Measurements from ENCODE around the gene ERH.
"Not testable (repeated sequence)": the region's sequence is repeated elsewhere in the genome, so short reads cannot be mapped to it uniquely, and the experiment has no call there.

The ERH gene

DNA sequence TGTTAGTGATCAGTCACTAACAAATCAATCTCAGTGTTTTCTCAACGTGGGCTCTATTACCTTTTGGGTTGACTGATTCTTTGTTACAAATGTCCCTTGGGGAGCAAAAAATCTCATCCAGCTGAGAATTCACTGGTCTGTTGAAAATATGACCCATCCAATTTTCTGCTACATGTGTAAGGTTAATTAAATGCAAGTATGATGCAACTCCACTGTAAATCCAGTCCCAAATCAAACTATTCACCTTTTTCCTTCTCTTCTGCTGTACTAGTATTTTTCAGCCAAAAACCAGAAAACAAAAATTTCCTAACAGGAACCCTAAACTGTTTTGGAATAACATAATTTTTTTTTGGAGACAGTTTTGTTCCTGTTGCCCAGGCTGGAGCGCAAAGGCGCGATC lies 2.2 kb downstream of the ERH start:
- DNase-seq (ENCODE audit: low read depth) = no peak

- DNase-seq (ENCODE audit: low read depth) = no peak
Observed at GRCh38 chr14:69392481-69392880, 5.6 kb downstream of the ERH start.

GRCh38 chr14:69391400-69391799 lies 6.7 kb downstream of the ERH start:
- DNase-seq (ENCODE audit: low read depth) = not testable (repeated sequence)

- no peak for DNase-seq (ENCODE audit: low read depth)
Observed at GRCh38 chr14:69387311-69387710, 10.8 kb downstream of the ERH start.

DNA sequence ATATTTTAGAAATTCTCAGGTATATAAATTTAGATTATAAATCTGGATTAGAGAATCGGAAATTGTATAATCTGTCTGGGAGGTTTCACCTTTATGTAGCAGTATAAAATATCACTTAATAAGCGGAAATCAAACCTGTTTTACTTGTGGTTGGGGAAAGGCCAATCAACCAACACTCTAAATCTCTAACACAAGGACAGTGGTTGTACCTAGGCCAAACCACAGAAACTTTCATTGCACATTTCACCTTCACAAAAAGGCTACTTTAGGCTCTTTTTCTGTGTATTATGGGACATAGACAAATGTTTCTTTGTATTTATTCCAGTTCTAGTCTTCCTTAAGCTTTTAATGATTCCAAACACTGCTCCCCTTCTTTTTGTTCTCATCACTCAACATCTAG lies 19.8 kb downstream of the ERH start:
- no peak for DNase-seq (ENCODE audit: low read depth)

GRCh38 chr14:69376439-69376838 lies 21.7 kb downstream of the ERH start:
- no peak for DNase-seq (ENCODE audit: low read depth)

GRCh38 chr14:69375722-69376121 lies 22.4 kb downstream of the ERH start:
- no peak for DNase-seq (ENCODE audit: low read depth)

DNA sequence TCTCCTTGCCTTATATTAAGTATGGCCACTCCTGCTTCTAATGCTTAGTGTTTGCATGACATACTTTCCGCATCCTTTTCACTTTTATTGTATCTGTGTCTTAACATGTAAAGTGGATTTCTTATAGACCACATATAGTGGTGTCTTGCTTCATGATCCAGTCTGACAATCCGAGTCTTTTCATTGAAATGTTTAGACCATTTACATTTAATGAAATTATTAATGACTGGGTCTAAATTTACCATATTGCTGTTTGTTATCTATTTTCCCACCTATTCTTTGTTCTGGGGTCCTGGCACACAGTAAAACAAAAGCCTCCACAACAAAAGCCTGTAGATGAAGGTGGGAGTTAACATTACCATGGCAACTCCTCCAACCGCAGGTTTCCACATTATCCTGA lies 22.9 kb downstream of the ERH start:
- no peak for DNase-seq (ENCODE audit: low read depth)

DNA sequence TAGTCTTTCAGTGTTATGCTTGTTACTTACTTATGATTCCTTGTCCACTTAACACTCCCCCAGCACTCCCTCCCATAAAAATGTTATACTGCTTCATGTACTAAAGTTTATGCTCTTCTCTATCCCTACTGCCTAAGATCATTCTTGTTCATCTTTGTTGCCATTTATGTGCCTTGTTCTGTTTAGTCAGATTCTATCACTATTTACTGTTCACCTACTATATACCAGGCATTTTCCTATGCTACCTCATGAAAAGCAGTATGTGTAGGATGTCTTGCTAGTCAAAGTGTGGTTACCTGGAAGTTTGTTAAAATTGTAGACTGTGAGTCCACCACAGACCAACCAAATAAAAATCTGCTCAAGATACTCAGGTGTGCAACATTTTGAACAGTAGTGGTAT lies 23.9 kb downstream of the ERH start:
- no peak for DNase-seq (ENCODE audit: low read depth)

- no peak for DNase-seq (ENCODE audit: low read depth)
Observed at GRCh38 chr14:69373104-69373503, 25.0 kb downstream of the ERH start.

GRCh38 chr14:69372146-69372545 lies 26.0 kb downstream of the ERH start:
- DNase-seq (ENCODE audit: low read depth) = no peak

- no peak for DNase-seq (ENCODE audit: low read depth)
Observed at GRCh38 chr14:69370061-69370460, 28.0 kb downstream of the ERH start.

DNA sequence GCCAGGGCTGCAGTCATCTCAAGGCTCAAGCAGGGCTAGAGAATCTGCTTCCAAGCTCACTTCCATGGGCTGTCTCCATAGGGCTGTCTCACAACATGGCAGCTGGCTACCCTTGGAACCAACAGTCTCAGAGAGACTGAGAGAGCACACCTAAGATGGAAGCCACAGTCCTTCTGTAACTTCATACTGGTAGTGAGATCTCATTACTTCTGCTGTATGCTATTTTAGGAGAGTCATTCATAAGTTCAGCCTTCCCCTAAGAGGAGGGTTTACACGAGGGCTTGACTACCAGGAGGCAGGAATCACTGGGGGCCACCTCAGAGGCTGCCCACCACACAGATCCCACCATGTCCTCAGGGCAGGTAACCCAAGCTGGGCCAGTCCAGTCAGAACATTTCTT lies 29.7 kb downstream of the ERH start:
- DNase-seq (ENCODE audit: low read depth) = no peak

DNA sequence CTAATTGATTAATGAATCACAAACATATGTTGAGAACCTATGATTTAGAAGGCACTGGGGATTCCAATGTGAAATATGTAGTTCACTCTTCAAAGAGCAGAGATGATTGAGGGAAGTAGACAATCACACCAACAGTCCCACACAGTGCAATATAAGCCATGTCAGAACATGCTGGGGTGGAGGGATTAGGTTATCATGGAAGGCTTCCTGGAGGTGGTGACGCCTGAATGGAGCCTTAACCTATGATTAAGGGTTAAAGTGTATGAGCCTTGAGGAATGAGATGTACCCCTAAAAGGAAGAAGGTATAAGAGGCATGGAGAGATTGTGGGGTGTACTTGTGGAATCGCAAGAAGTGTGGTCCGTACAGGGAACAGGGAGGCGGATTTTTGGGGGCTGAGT lies 31.3 kb downstream of the ERH start:
- no peak for DNase-seq (ENCODE audit: low read depth)

- no peak for DNase-seq (ENCODE audit: low read depth)
Observed at GRCh38 chr14:69366069-69366468, 32.0 kb downstream of the ERH start.

DNA sequence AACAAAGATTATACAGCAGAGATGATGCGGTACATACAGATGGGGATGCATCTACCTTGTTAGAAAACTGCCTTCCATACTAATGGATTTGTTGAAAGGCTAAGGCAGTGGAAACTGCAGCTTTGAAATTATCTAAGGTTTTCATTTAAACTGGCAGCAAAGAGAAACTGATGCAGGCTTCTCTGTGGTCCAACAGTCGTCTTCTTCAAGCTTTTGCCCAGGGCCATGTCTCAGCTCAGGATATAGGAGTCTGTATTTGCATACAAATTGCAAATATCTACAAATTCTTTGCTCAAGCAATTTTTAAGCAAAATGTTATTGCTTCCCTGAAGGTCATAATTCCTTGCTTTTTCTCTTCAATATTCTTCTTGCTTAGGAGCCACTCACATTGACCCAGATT lies 33.7 kb downstream of the ERH start:
- DNase-seq (ENCODE audit: low read depth) = no peak

DNA sequence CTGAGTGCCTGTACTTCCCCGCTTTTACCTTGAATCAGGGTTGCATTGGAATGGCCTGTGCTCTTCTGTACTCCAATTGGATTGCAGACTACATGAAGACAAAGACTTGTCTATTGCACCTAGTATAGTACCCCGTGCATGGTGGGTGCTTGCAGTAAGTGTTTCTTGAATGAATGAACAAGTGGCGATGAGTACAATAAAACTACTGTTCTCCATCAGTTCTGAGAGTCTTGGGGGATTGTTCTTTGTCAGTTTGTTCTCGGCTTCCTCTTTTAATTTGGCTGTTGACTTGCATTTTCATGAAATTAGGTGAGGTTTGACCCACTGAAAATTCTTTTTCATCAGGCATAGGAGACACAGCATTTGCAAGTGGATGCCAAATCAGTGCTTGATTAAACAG lies 34.1 kb downstream of the ERH start:
- no peak for DNase-seq (ENCODE audit: low read depth)

DNA sequence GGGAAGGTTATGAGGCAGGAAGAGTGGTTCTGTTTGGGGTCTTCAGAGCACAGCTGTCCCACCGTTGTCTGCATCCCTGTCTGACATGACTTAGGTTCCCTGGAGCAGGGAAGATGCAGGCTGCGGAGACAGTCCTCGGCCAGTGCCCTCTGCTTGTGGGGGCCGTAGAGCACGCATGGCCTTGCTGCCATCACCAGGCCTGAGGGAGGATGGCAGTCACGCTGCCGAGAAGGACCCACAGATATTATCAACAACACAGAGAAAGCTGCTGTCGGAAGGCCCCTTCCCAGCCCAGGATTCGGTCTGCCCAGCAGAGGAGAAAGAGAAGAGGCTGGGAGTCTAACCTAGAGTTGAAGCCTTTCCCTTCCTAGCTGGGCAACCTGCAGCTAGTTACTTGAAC lies 35.0 kb downstream of the ERH start:
- DNase-seq (ENCODE audit: low read depth) = no peak

- DNase-seq (ENCODE audit: low read depth) = no peak
Observed at GRCh38 chr14:69360438-69361108, 37.5 kb downstream of the ERH start.

- DNase-seq (ENCODE audit: low read depth) = no peak
Observed at GRCh38 chr14:69358966-69359365, 39.1 kb downstream of the ERH start.

DNA sequence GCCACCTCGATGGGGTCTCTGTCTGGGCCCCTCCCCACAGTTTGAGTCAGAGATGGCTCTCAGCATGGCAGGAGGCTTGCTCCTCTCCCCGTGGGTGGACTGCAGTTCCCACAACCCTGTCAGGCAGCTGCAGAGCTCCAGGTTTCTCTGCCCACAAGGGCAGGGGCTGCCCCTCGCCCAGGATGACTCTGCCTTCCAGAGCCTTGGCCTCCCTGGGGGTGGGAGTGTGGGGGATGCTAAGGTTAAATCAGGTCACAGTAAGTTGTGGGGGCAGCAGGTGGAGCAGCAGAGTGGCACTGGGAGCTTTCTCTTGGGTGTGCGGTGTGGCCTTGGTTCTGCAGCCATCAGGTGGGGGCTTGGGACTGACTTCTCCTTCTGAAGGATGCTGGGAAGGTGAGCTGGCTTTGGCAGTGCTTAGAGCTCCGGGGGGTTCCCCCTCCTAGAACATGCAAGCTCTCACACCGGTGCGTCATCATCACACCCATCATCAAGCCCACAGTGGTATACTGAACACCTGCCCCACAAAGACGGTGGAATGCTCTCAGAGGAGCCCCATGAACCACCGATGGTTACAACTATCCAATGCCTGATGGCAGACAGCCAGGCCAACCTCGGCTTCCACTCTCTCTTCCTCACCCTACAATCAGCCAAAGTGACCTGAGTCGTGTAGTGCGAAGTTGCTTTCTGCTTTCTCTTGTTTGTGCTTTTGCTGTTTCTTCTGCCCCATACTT lies 39.7 kb downstream of the ERH start:
- no peak for DNase-seq (ENCODE audit: low read depth)

DNA sequence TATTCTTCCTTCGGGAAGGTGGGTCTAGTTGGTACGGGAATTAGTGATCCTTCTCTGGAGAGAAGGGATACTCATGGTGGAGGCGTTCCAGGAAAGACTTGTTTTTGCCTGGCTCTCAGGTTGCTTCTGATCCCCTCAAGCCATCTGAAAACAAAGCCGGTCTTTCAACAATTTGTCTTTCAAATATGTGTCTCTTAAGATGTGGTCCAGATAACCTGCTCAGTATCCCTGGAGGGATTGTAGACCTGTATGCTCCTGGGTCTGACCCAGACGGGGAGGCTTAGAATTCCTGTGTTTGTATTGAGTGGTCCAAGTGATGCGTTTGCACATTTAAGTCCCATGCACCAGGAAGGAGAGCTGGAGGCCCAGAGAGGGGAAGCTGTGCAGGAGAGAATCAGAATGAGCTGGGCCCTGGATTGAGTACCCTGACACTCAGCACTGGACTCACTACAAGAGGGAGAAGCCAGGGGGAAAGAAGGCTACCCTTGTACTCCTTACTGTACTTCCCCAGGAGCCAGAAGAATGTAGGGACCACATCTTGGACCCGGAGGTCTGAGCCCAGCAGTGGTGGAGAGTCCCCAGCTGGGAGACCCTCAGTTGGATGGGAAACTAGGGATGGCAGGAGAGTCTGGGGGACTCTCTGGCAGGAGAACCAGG lies 40.4 kb downstream of the ERH start:
- DNase-seq (ENCODE audit: low read depth) = no peak

GRCh38 chr14:69356903-69357543 lies 41.1 kb downstream of the ERH start:
- no peak for DNase-seq (ENCODE audit: low read depth)

All from activated T-helper 1 cell treated with Interleukin-2 at 50 U/mL for 16 hours (primary cell).